Testis (tissue), 3 donors: Measurements from ENCODE around the gene SET. TPM values are rescaled to one million over a fixed set of nuclear protein-coding genes. Genes with fewer than 3 reads are reported as not detected.

ENCODE experiments used
- DNase-seq: peaks from one replicate; pipeline ENCODE4 v3.0.0-alpha.2; 2019
- H3K27ac ChIP-seq, 2 donors: fragments of 200-600 bp; sonication (generic); one replicate each; pipeline ENCODE4 v1.5.1; 2019
- H3K27me3 ChIP-seq: fragments of 200-600 bp; sonication (generic); one replicate; pipeline ENCODE4 v1.5.1; 2019
- H3K36me3 ChIP-seq: fragments of 200-600 bp; sonication (generic); one replicate; pipeline ENCODE4 v1.5.1; 2017; ENCODE audit warnings: low read depth; ENCODE audit errors: missing control alignments
- H3K4me1 ChIP-seq: fragments of 200-600 bp; sonication (generic); one replicate; pipeline ENCODE4 v1.5.1; 2019
- H3K4me3 ChIP-seq, 2 donors: fragments of 200-600 bp; sonication (generic); one replicate each; pipeline ENCODE4 v1.5.1; 2017 to 2019
- H3K9me3 ChIP-seq: fragments of 200-600 bp; sonication (generic); one replicate; pipeline ENCODE4 v1.5.1; 2017
- CTCF ChIP-seq, 3 experiments: fragments of 450-650 bp in 2 of 3; fragments of 200-600 bp in 1 of 3; sonication (generic) in 1 of 3; IDR thresholded peaks; one replicate each; pipeline ENCODE4 v1.5.1; 2016 to 2019; ENCODE audit warnings: antibody characterized with exemption in 3 of 3, mild to moderate bottlenecking in 2 of 3, moderate library complexity in 1 of 3
- POLR2A ChIP-seq: fragments of 450-650 bp; IDR thresholded peaks from one replicate; pipeline ENCODE4 v1.6.1; 2017; ENCODE audit warnings: antibody characterized with exemption, mild to moderate bottlenecking, moderate library complexity
- whole genome bisulfite sequencing, 2 donors: methylation state at CpG; one replicate each; pipeline ENCODE4 v1.1.5; 2018; 5-methylcytosine and 5-hydroxymethylcytosine counted together
- intact Hi-C: fragments of 100-400 bp; cut with DNase I; formaldehyde crosslinking; loops from one replicate; pipeline ENCODE4 v1.15.1; 2023; ENCODE audit warnings: low total_unique reads
- polyA plus RNA-seq: library from polyadenylated mRNA; stranded (reverse); fragments of 350-450 nt; fragmentation: Illumina TruSeq; extraction: RNeasy Lipid Tissue Mini Kit (QIAGEN cat#74804); gene quantifications from one replicate; pipeline ENCODE4 v1.2.3, GENCODE V29; 2014; ENCODE audit warnings: low read depth, low replicate concordance; ENCODE audit not compliant: insufficient read depth
- total RNA-seq, 2 donors: library from RNA; depleted of rRNA; stranded (reverse); fragments of >200 nt; gene quantifications; one replicate each; pipeline ENCODE4 v1.2.3, GENCODE V29; 2016

Gene SET
- total and polyA plus RNA-seq, 3 donors from 2014 or later, result 113 to 159 (median 142) TPM

GRCh38 chr9:128707446-128707845 lies 18.4 kb downstream of the SET start:
- no peaks in the 10 kb centered on the region for H3K36me3 ChIP-seq
- no peak overlapping the region for H3K4me3 ChIP-seq
- H3K27ac ChIP-seq, result no peak overlapping the region
- TF ChIP-seq CTCF (IDR thresholded peaks at IDR 0.05) (no peak), POLR2A (no peak)
- intact Hi-C loops, result no loop called here
- 97 to 98% methylated on average over 7 to 8 of the region's 8 CpGs for WGBS, 2 donors
- no peak for DNase-seq
- H3K9me3 ChIP-seq, result no peaks in the 10 kb centered on the region
- H3K27me3 ChIP-seq, result no peaks in the 10 kb centered on the region
- H3K4me1 ChIP-seq, result peaks cover 7% of the 10 kb centered on the region

GRCh38 chr9:128712451-128713410 lies 23.7 kb downstream of the SET start:
- intact Hi-C loops, result no loop called here
- DNase-seq, result no peak
- Histone ChIP-seq H3K36me3 (no peaks in the 10 kb centered on the region), H3K9me3 (no peaks in the 10 kb centered on the region), H3K27ac (no peak overlapping the region), H3K4me1 (no peaks in the 10 kb centered on the region), H3K27me3 (no peaks in the 10 kb centered on the region), H3K4me3 (no peak overlapping the region)
- 87 to 92% methylated on average over 20 to 26 of the region's 26 CpGs for WGBS, 2 donors
- TF ChIP-seq POLR2A, result no peak
- no peak for TF ChIP-seq CTCF (IDR thresholded peaks at IDR 0.05)

DNA sequence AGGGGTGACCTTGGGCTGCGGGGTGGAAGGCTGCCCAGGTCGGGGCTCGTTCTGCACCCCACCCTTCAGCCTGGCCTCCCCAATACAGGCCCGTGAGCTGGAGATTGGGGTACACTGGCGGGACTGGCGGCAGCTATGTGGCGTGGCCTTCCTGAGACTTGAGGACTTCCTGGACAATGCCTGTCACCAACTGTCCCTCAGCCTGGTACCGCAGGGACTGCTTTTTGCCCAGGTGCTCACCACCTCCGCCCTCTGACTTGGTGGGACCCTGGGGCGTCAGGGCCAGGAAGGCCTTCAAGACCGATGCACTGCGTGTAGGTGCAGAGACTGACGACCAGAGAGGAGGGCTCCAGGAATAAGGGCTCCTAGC lies 24.4 kb downstream of the SET start:
- intact Hi-C loops, result no loop called here
- no peaks in the 10 kb centered on the region for H3K27me3 ChIP-seq
- no peak for DNase-seq

GRCh38 chr9:128713941-128714573 lies 25.0 kb downstream of the SET start:
- no peak overlapping the region for H3K4me3 ChIP-seq
- no peaks in the 10 kb centered on the region for H3K4me1 ChIP-seq
- WGBS, 2 donors, result 89 to 94% methylated on average over 10 to 19 of the region's 19 CpGs
- no peaks in the 10 kb centered on the region for H3K36me3 ChIP-seq
- TF ChIP-seq CTCF (IDR thresholded peaks at IDR 0.05) (no peak), POLR2A (no peak)
- H3K9me3 ChIP-seq, result no peaks in the 10 kb centered on the region
- H3K27ac ChIP-seq, result no peak overlapping the region
- no peak for DNase-seq
- intact Hi-C loops, result no loop called here
- no peaks in the 10 kb centered on the region for H3K27me3 ChIP-seq

More for the DNA sequence above, 24.4 kb downstream of the SET start:
- Histone ChIP-seq H3K4me1 (no peaks in the 10 kb centered on the region), H3K27ac (no peak overlapping the region), H3K4me3 (no peak overlapping the region), H3K36me3 (no peaks in the 10 kb centered on the region), H3K9me3 (no peaks in the 10 kb centered on the region)
- 92 to 96% methylated on average over 10 to 13 of the region's 13 CpGs for WGBS, 2 donors
- TF ChIP-seq POLR2A, result no peak
- no peak for TF ChIP-seq CTCF (IDR thresholded peaks at IDR 0.05)
